ENCODE results near the gene FNDC3B.

Gene FNDC3B

GRCh38 chr3:172151651-172152649, 112.6 kb downstream of the FNDC3B start:
- DNase-seq (ENCODE audit: low read depth): no peak

DNA sequence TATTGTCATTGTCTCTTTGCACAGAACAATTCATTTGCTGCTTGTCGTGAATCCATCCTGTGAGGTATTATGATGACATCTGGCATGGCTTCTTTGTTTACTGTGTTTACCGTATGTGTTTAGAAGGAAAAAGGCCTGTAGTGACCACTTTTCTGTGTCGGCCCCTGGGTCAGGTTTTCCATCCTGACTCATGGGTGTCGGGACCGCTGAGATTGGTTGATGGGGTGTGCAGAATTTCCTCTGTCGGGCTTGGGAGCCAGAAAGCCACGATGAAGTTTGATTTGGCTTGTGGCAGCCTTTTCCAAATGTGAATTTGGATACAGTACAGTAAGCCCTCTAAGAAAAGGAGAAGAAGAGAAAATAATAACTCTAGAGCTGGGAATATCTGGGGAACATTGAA, 113.5 kb downstream of the FNDC3B start:
- DNase-seq (ENCODE audit: low read depth): no peak

DNA sequence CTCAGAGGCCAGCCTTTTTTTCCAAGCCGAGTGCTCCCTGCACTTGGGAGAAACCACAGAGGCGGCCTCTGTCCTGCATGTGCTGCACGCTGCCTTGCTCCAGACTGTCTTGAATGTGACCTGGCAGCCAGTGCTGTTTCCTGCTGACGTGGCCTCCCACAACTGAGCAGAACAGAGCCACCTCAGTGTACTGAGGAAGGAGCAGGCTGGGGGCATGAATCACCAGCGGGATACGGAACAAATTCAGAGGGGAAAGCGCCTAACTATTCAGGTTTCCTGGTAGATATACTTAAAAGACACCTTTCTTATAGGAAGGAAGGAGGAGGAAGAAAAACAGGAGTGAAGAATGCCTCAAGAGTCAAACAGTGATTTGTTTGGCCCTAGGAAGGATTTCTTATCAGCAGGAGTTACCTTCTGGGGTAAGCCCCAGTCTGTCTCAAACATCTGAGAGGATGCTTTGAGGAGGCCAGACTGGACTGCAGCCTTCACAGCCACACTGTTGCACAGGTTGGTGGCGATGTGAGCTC, 114.0 kb downstream of the FNDC3B start:
- peak; percentile 82 for DNase-seq (ENCODE audit: low read depth)

DNA sequence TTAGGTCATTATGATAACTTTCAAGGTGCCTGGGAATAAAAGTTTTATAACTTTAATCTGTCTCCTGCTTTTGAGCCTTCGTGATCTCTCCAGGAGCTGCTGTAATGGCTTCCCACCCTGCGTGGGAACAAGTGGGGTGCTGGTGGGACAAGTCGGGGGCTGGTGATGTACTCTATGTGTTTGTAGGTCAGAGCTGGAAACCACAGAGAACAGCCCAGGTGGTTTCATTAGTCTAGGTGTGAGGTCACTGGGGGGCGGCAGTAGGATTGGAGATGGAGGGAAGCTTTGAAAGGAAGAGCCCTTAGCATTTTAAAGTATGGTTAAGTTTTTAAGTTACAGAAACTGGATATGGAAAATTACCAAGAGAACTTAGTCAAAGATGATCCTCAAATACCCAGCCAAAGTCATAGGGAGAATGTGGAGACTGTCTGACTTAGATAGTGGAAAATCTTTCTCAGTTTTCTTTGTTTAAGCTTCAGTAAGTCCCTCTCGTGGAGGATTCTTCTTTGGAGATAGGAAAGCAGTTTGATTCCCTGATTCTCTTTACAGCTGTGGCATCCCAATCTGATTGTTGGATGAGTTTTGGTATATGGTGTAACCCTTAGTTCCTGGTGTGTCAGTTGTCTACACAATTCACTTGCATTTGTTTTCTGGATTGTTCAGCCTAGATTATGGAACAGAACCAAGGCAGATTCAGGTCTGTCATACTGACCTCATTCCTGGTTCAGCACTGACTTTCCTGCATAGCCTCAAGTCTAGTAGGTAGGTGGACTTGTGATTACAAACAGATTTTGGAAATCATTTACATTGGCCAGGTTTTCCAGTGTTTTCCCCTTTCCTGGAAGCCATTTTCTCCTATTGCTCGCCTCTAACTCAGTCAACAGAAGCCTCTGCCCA, 115.6 kb downstream of the FNDC3B start:
- DNase-seq (ENCODE audit: low read depth): no peak

DNA sequence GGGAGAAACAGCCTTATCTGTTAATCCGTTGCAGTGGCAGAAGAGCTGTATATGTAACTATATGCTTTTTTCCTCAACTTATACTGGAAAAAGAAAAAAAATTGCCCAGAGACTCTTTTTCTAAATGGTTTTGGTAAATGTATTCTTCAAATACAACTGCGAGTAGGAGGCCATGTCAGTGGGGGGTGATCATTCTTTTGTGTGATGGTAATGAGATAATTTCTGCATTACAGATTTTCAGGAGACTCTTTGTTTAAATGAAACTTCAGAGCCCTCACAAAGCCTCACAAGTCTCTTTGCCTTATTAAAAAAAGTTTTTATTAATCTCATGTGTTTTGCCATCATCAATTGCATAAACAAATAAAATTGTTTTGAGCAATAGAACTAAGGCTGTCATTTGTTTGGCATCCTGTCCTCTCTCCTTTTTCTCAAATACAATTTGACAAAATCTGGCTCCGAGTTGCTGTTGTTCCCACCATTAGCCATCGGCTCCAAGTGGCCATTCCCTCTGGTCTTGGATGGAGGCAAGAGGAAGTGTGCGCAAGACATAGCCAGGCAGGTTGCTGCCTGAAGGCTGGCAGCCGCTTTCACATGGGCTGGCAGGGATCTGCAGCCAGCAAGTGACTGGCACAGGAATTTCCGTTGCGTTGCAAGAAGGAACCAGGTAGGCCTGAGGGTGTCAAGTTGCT, 116.7 kb downstream of the FNDC3B start:
- no peak for DNase-seq (ENCODE audit: low read depth)

DNA sequence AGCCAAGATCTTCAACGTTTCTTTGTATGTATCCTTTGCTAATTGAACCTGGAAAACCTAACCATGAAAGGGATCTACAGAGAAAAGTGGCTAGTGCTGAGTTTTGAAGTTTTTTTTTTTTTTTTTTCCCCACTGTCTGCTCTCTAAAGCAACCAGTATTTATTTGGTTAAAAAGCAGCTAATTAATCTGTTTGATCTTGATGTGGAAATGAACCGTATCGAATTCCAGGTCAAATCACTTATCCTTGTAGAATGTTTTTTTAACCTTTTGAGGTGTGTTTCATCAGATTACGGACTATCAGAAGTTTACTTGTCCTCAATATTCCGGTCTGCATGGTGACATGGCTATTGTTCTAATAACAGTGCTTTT, 117.2 kb downstream of the FNDC3B start:
- DNase-seq (ENCODE audit: low read depth): no peak

DNA sequence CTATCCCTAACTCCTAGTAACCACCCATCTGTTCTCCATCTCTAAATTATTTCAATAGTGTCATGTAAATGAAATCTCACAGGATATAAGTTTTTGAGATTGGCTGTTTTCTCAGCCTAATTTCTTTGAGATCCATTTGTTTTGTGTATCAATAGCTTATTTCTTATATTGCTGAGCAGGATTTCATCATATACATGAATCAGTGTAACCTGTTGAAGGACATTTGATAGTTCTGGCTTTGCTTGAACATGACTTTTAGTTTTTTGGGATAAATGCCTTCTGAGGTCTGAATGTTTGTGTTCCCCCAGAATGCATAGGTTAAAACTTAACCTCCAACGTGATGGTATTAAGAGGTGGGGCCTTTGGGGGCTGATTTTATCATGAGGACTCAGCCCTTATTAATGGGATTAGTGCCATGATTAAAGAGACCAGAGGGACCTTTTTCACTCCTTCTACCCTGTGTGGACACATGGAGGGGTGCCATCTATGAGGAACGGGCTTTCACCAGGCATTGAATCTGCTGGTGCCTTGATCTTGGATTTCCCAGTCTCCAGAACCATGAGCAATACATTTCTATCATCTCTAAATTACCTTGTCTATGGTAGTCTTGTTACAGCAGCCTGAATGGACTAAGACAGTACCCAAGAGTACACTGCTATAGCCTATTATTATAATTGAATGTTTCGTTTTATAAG, 118.3 kb downstream of the FNDC3B start:
- DNase-seq (ENCODE audit: low read depth): no peak

GRCh38 chr3:172158741-172159140, 119.4 kb downstream of the FNDC3B start:
- DNase-seq (ENCODE audit: low read depth): no peak

DNA sequence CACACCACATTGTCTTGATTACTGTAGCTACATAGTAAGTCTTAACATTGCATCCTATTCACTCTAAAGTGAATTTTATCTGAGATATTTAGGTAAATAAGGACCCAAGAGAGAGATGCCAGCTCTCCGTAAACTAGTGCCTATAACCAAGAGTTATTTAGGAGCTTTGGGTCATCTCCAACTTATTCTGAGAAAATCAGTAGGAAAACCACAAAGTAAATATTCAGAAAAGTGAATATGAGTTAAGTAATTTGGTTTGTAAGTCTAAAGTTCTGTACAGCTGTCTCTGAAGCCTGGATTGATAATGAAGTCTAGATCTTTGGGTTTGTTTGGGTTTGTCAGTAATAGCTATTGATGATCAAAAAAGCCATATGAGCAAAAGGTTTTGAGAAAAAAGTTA, 120.0 kb downstream of the FNDC3B start:
- DNase-seq (ENCODE audit: low read depth): no peak

DNA sequence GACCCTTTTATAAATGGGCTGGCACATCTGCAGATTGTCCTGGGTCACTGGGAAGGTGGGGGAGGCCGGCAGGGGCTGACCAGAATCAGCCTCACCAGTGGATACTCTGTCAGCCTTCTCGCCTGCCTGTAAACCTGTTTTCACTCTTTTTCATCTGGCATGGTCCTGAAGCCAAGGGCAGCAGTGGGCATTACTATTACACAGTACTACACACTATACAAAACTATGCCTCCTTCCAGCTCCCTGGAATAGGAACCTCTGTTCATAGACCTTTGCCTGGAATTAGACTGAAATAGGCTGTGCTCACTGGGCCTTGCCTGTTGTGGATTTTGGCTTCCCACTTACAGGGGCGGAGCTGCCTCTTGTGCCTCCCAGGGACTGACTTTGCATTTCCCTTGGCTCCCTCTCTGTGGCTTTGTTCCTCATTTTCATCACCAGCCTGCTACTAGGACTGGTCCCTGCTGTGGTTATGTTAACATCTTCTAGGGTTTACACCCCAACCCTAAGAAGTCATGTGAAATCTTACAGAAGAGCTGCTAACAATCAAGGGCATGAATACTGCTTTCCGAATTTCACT, 120.7 kb downstream of the FNDC3B start:
- no peak for DNase-seq (ENCODE audit: low read depth)

DNA sequence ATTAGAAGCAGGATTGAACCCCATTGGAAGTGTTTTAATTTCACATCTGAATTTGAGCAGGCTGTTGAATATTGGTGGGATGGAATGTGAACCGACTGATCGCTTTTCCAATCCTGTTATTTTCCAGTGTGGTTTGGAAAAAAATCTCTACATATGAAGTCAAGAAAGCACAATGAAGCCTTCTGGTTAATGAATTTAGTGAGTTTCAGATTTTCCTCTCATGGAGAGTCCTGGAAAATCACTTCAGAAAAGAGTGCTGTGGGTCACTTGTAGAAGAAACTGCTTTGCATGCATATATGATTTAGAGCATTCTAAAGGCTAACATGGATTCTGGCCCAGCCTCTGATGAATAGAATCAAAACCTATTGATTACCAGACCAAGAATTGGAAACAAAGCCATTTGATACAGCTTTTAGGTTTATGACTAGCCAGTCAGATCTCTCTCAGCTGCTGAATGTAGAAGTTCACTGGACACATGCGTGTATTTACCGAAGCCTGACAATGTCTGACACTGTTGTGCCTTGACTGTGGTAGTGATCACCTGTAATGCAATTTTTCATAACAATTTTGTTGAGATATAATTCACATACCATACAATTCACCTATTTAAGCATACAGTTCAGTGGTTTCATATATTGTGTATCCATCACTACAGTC, 121.9 kb downstream of the FNDC3B start:
- DNase-seq (ENCODE audit: low read depth): no peak

DNA sequence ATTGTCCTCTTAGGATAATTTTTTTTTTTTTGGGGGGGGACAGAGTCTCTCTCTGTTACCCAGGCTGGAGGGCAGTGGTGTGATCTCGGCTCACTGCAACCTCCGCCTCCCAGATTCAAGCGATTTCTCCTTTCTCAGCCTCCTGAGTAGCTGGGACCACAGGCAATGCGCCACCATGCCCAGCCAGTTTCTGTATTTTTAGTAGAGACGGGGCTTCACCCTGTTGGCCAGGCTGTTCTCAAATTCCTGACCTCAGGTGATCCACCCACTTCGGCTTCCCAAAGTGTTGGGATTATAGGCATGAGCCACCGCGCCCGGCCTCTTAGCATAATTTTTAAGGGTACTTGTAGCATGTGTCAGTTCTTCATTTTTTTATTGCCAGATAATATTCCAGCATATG, 122.6 kb downstream of the FNDC3B start:
- DNase-seq (ENCODE audit: low read depth): no peak

GRCh38 chr3:172163320-172163719, 123.9 kb downstream of the FNDC3B start:
- DNase-seq (ENCODE audit: low read depth): no peak

GRCh38 chr3:172164620-172165362, 125.4 kb downstream of the FNDC3B start:
- no peak for DNase-seq (ENCODE audit: low read depth)

DNA sequence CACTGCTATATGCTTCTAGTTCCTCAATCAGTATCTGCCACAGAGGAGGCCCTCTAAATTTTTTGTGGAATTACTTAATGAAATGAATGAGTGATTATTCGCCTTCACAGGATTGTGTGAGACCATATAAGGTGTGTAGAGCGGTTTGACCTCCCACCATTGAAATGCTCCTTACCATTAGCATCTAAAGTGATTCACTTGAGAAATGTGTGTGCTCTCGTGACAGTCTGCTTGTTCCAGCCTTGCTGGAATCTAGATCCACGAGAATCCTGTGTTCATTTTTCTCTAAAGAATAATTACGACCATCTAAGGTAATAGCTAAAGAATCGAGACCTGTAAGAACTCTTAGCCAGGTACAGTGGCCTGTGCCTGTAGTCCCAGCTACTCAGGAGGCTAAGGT, 126.9 kb downstream of the FNDC3B start:
- DNase-seq (ENCODE audit: low read depth): no peak

- DNase-seq (ENCODE audit: low read depth): no peak
Measured at GRCh38 chr3:172166890-172167289, 127.5 kb downstream of the FNDC3B start.

GRCh38 chr3:172167892-172168648, 128.7 kb downstream of the FNDC3B start:
- no peak for DNase-seq (ENCODE audit: low read depth)

GRCh38 chr3:172170073-172170709, 130.8 kb downstream of the FNDC3B start:
- DNase-seq (ENCODE audit: low read depth): no peak
